Left ventricle myocardium inferior (tissue), 1 donor: Measurements from ENCODE around the gene BUD23. TPM values are rescaled to one million over a fixed set of nuclear protein-coding genes. Genes with fewer than 3 reads are reported as not detected.
A peak's percentile ranks its signal among the peaks of the same experiment; 100 is the strongest.

Experiments
- DNase-seq: peaks from one replicate; pipeline ENCODE4 v3.0.0-alpha.2; 2020
- H3K27ac ChIP-seq: fragments of 200-600 bp; replicated peaks from 2 replicates; pipeline ENCODE4 v1.8.0; 2021
- H3K27me3 ChIP-seq: fragments of 200-600 bp; 2 replicates; pipeline ENCODE4 v1.8.0; 2021; ENCODE audit warnings: low read depth
- H3K36me3 ChIP-seq: fragments of 200-600 bp; 2 replicates; pipeline ENCODE4 v1.8.0; 2021
- H3K4me1 ChIP-seq: fragments of 200-600 bp; 2 replicates; pipeline ENCODE4 v1.8.0; 2021
- H3K4me3 ChIP-seq: fragments of 200-600 bp; 2 replicates; pipeline ENCODE4 v1.8.0; 2021; ENCODE audit warnings: mild to moderate bottlenecking, moderate library complexity
- H3K9me3 ChIP-seq: fragments of 200-600 bp; replicated peaks from 2 replicates; pipeline ENCODE4 v1.8.0; 2021
- intact Hi-C: fragments of 100-400 bp; cut with micrococcal nuclease; formaldehyde crosslinking; loops from one replicate; pipeline ENCODE4 v1.11.0; 2022
- total RNA-seq: library from RNA; stranded (reverse); fragmentation: NEBNext Ultra II Directional; extraction: Animal tissue kit (Norgen Biotek cat#: 25700); gene quantifications from one replicate; pipeline ENCODE4 v1.2.1, GENCODE V29; 2021
- TF ChIP-seq, protein P1 (sequence below): fragments of 200-600 bp; IDR thresholded peaks from 2 replicates; pipeline ENCODE4 v1.8.0; 2021; ENCODE audit warnings: antibody characterized with exemption, mild to moderate bottlenecking, borderline replicate concordance
- donor health status: DM: no; HTN: yes; CAD: no; lungs with severe emphysema.

Gene BUD23
- total RNA-seq, 1 donor from 2014 or later = 65.0 TPM

DNA sequence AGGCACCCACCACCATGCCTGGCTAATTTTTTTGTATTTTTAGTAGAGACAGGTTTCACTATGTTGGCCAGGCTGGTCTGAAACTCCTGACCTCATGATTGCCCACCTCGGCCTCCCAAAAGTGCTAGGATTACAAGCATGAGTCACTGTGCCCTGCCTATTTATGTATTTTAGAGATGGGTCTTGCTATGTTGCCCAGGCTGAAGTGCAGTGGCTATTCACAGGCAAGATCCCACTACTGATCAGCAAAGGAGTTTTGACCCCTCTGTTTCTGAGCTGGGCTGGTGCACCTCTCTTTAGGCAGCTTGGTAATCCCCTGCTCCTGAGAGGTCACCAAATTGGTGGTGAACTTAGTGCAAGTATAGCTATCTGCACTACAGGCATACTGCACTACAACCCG lies 49.0 kb downstream of the BUD23 start:
- Histone ChIP-seq H3K4me1 (peaks cover 3% of the 10 kb centered on the region), H3K36me3 (peaks cover 20% of the 10 kb centered on the region), H3K27ac (no peak overlapping the region), H3K9me3 (no peaks in the 10 kb centered on the region), H3K27me3 (peaks cover 13% of the 10 kb centered on the region), H3K4me3 (no peak overlapping the region)
- intact Hi-C loops = no loop called here
- no peak for DNase-seq
- TF ChIP-seq, protein P1, sequence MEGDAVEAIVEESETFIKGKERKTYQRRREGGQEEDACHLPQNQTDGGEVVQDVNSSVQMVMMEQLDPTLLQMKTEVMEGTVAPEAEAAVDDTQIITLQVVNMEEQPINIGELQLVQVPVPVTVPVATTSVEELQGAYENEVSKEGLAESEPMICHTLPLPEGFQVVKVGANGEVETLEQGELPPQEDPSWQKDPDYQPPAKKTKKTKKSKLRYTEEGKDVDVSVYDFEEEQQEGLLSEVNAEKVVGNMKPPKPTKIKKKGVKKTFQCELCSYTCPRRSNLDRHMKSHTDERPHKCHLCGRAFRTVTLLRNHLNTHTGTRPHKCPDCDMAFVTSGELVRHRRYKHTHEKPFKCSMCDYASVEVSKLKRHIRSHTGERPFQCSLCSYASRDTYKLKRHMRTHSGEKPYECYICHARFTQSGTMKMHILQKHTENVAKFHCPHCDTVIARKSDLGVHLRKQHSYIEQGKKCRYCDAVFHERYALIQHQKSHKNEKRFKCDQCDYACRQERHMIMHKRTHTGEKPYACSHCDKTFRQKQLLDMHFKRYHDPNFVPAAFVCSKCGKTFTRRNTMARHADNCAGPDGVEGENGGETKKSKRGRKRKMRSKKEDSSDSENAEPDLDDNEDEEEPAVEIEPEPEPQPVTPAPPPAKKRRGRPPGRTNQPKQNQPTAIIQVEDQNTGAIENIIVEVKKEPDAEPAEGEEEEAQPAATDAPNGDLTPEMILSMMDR = no peak

DNA sequence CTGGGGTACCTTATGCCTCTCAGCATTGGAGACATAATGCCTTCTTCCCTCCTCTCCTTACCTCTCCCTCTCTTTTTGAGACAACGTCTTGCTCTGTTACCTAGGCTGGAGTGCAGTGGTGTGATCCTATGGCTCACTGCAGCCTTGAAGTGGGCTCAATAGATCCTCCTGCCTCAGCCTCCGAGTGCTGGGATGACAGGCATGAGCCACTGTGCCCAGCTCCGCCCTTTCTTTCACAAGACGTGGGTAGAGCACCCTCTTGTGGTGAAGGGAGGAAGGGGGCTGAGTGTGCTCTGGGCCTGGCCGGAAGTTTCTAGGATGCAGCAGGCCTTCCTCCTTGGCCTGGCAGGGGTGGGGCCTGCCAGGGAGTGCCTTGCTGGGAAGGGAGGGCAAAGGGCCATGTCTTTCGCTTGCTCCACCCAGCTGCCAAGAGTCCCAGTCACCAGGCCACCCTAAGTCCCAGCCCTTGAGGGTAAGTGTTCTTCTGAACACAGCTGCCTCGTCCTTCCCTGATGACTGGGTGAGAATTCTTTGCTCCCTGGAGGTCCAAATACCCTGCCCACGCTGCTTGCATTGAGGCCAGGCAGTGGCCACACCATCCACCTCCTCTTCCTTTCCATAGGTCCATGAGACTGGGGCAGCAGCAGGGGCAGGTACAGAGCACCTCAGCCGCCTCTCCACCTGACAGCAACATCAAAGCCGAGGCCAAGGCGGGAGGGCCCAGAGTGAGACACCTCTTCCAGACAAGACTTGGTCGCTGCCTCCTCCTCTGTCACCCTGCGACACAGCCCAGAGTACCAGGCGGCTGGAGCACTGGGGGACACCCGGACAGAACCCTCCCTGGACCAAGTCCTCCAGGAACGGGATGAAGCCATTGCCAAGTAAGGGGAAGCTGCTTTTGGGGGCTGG lies 51.5 kb downstream of the BUD23 start:
- Histone ChIP-seq H3K27me3 (no peaks in the 10 kb centered on the region), H3K36me3 (peaks cover 22% of the 10 kb centered on the region), H3K4me1 (peaks cover 22% of the 10 kb centered on the region), H3K4me3 (no peak overlapping the region), H3K9me3 (no peaks in the 10 kb centered on the region), H3K27ac (peak overlapping the region; percentile 8)
- intact Hi-C loops = no loop called here
- TF ChIP-seq, protein P1 = peak; percentile 73
- DNase-seq = peak; percentile 43

DNA sequence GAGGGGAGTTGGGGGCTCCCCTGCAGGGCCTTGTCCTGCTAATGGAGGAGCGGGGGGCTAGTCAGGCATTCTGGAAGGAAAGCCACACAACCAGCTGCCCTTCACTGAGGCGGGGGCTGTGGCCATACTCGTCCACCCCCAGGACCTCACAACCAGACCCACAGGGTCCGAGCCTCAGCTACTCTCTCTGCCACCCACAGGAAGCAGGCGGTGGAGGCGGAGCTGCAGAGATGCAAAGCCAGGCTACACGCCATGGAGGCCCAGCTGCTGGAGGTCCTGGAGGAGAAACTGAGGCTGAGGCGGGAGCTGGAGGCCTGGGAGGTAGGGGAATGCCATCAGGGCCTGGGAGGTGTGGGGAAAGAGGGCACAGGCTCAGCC lies 52.1 kb downstream of the BUD23 start:
- no peak overlapping the region for H3K4me3 ChIP-seq
- TF ChIP-seq, protein P1 = no peak
- H3K27me3 ChIP-seq = no peaks in the 10 kb centered on the region
- DNase-seq = no peak
- H3K36me3 ChIP-seq = peaks cover 22% of the 10 kb centered on the region
- no peak overlapping the region for H3K27ac ChIP-seq
- H3K9me3 ChIP-seq = no peaks in the 10 kb centered on the region
- H3K4me1 ChIP-seq = peaks cover 22% of the 10 kb centered on the region
- intact Hi-C loops = no loop called here

DNA sequence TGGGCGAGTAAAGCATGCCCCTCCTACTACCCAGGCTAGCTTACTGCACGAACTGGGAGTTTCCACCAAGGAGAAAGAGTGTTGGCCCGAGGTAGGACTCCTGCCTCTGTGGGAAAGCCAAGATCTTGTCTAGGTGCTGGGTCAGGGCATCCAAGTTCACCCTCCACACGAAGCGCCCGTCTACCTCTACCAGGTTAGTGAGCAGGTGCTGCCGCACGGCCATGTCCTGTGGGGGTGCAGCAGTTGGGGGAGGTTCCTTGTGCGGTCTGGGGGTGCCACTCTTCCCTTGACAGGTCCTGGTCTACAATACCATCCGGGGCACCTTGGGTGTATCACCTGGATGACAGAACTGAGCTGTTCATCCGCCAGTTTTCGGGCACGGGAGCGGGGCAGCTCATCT lies 53.5 kb downstream of the BUD23 start:
- Histone ChIP-seq H3K27me3 (no peaks in the 10 kb centered on the region), H3K36me3 (peaks cover 22% of the 10 kb centered on the region), H3K27ac (no peak overlapping the region), H3K4me3 (no peak overlapping the region), H3K9me3 (no peaks in the 10 kb centered on the region), H3K4me1 (peaks cover 22% of the 10 kb centered on the region)
- TF ChIP-seq, protein P1 = no peak
- DNase-seq = no peak
- intact Hi-C loops = no loop called here

DNA sequence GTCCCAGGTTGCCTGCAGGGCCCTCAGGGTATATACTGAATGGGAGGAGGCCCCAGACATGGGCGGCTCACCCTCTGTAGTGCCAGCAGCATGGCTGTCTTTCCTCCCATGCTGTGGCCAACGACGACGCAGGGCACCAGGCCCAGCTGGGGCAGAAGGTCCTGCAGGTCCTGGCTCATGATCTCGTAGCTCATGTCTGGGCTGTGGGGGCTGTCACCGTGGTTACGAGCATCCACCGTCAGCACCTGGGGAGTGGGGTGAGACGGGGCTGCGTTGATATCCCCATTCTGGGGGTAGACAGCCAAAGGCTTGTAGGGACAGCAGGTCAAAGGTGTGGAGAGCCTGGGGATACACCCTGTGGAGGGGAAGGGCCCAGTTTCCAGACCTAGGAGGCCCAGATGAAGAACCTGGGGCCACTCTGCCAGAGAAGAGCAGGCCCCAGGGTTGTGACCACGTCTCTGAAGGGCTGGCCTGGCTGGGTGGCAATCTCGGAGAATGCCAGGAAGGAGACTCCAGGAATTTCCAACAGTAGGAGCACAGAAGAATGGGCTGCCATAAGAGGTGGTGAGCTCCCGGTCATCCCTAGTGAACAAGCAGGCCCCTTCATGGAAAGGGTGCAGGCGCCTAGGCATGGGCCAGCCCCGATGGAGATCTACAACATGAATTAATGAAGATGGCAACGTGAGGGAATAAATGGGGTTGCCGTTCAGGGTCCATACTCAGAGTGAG lies 54.3 kb downstream of the BUD23 start:
- intact Hi-C loops = no loop called here
- TF ChIP-seq, protein P1 = no peak
- H3K9me3 ChIP-seq = no peaks in the 10 kb centered on the region
- peaks cover 22% of the 10 kb centered on the region for H3K4me1 ChIP-seq
- no peaks in the 10 kb centered on the region for H3K27me3 ChIP-seq
- peak overlapping the region; percentile 90 for H3K4me3 ChIP-seq
- H3K36me3 ChIP-seq = peaks cover 22% of the 10 kb centered on the region
- peak overlapping the region; percentile 84 for H3K27ac ChIP-seq
- no peak for DNase-seq
